T-helper 1 cell treated with Interleukin-12 subunit alpha and Interleukin-12 subunit beta and Interleukin-4 antibody, amounts not matched to agents 30 ng/mL and 1 ng/mL, for 36 hours (primary cell): ENCODE results near the gene PLCB4. TPM values are rescaled to one million over a fixed set of nuclear protein-coding genes. Genes with fewer than 3 reads are reported as not detected.

Source experiments
- intact Hi-C: fragments of 100-400 bp; cut with micrococcal nuclease; formaldehyde crosslinking; loops from one replicate; pipeline ENCODE4 v1.15.1; 2024
- total RNA-seq: library from RNA; stranded (reverse); gene quantifications from 2 replicates; pipeline ENCODE4 v1.2.3, GENCODE V29; 2022

The PLCB4 gene
- total RNA-seq, 1 donor from 2014 or later = not detected

- intact Hi-C loops = no loop called here
Measured at GRCh38 chr20:9422321-9423057, 353.6 kb downstream of the PLCB4 start.

- intact Hi-C loops = no loop called here
Measured at GRCh38 chr20:9424551-9424950, 355.7 kb downstream of the PLCB4 start.

- intact Hi-C loops = no loop called here
Measured at GRCh38 chr20:9427430-9428291, 358.8 kb downstream of the PLCB4 start.

- intact Hi-C loops = no loop called here
Measured at GRCh38 chr20:9428292-9428607, 359.4 kb downstream of the PLCB4 start.

- intact Hi-C loops = no loop called here
Measured at GRCh38 chr20:9439806-9440205, 370.9 kb downstream of the PLCB4 start.

GRCh38 chr20:9440892-9441291 is 372.0 kb downstream of the PLCB4 start:
- intact Hi-C loops = no loop called here

GRCh38 chr20:9441948-9442347 is 373.1 kb downstream of the PLCB4 start:
- intact Hi-C loops = no loop called here

- intact Hi-C loops = no loop called here
Measured at GRCh38 chr20:9442858-9443257, 374.0 kb downstream of the PLCB4 start.

GRCh38 chr20:9444921-9445320 is 376.0 kb downstream of the PLCB4 start:
- intact Hi-C loops = no loop called here

- intact Hi-C loops = no loop called here
Measured at GRCh38 chr20:9447182-9447581, 378.3 kb downstream of the PLCB4 start.

- intact Hi-C loops = no loop called here
Measured at GRCh38 chr20:9453201-9453600, 384.3 kb downstream of the PLCB4 start.

- intact Hi-C loops = no loop called here
Measured at GRCh38 chr20:9454791-9455190, 385.9 kb downstream of the PLCB4 start.

- intact Hi-C loops = no loop called here
Measured at GRCh38 chr20:9457136-9457535, 388.2 kb downstream of the PLCB4 start.

- intact Hi-C loops = no loop called here
Measured at GRCh38 chr20:9458138-9458796, 389.4 kb downstream of the PLCB4 start.

GRCh38 chr20:9460518-9460917 is 391.6 kb downstream of the PLCB4 start:
- intact Hi-C loops = no loop called here

- intact Hi-C loops = loop anchor here (5.0 kb wide), 1 partner anchor 676 kb away; no protein-coding TSS in a partner anchor
Measured at GRCh38 chr20:9467995-9468394, 399.1 kb downstream of the PLCB4 start.

GRCh38 chr20:9474835-9475415 is 406.0 kb downstream of the PLCB4 start:
- intact Hi-C loops = no loop called here

- intact Hi-C loops = no loop called here
Measured at GRCh38 chr20:9475456-9475855, 406.6 kb downstream of the PLCB4 start.

- intact Hi-C loops = no loop called here
Measured at GRCh38 chr20:9476174-9476573, 407.3 kb downstream of the PLCB4 start.

GRCh38 chr20:9476637-9477036 is 407.8 kb downstream of the PLCB4 start:
- intact Hi-C loops = no loop called here

- intact Hi-C loops = no loop called here
Measured at GRCh38 chr20:9478771-9479170, 409.9 kb downstream of the PLCB4 start.

- intact Hi-C loops = no loop called here
Measured at GRCh38 chr20:9480066-9480465, 411.2 kb downstream of the PLCB4 start.
